HG03175 (cell line): ENCODE results near the gene TMEM273.

Experiments
- ATAC-seq: cut with Tn5 transposase; IDR thresholded peaks from one replicate; pipeline ENCODE4 v1.9.1; 2021; ENCODE audit warnings: mild to moderate bottlenecking, moderate library complexity; ENCODE audit not compliant: unreplicated experiment

Gene TMEM273

GRCh38 chr10:49187950-49188761 lies at the start of gene TMEM273:
TSS of gene TMEM273 (minus strand) at chr10:49188391. CDS start at chr10:49188336, 55 bp downstream.
- ATAC-seq: peak; percentile 66

GRCh38 chr10:49237985-49238384 lies 49.8 kb upstream of the TMEM273 start:
- ATAC-seq: no peak

- no peak for ATAC-seq
Observed at GRCh38 chr10:49235392-49235791, 47.2 kb upstream of the TMEM273 start.

GRCh38 chr10:49231086-49231820 lies 43.1 kb upstream of the TMEM273 start:
- ATAC-seq: no peak

GRCh38 chr10:49230004-49230403 lies 41.8 kb upstream of the TMEM273 start:
- no peak for ATAC-seq

- no peak for ATAC-seq
Observed at GRCh38 chr10:49228677-49229076, 40.5 kb upstream of the TMEM273 start.

- no peak for ATAC-seq
Observed at GRCh38 chr10:49227406-49227805, 39.2 kb upstream of the TMEM273 start.

GRCh38 chr10:49226594-49226993 lies 38.4 kb upstream of the TMEM273 start:
- no peak for ATAC-seq

GRCh38 chr10:49225218-49225876 lies 37.2 kb upstream of the TMEM273 start:
- no peak for ATAC-seq

GRCh38 chr10:49223205-49223604 lies 35.0 kb upstream of the TMEM273 start:
- ATAC-seq: no peak

GRCh38 chr10:49222170-49222569 lies 34.0 kb upstream of the TMEM273 start:
- ATAC-seq: no peak

- no peak for ATAC-seq
Observed at GRCh38 chr10:49220679-49221078, 32.5 kb upstream of the TMEM273 start.

GRCh38 chr10:49220031-49220430 lies 31.8 kb upstream of the TMEM273 start:
- ATAC-seq: no peak

GRCh38 chr10:49219248-49219647 lies 31.1 kb upstream of the TMEM273 start:
- ATAC-seq: no peak

- ATAC-seq: no peak
Observed at GRCh38 chr10:49218480-49218879, 30.3 kb upstream of the TMEM273 start.

- ATAC-seq: no peak
Observed at GRCh38 chr10:49217645-49218044, 29.5 kb upstream of the TMEM273 start.

- ATAC-seq: no peak
Observed at GRCh38 chr10:49213211-49213610, 25.0 kb upstream of the TMEM273 start.

GRCh38 chr10:49212783-49213182 lies 24.6 kb upstream of the TMEM273 start:
- no peak for ATAC-seq

- no peak for ATAC-seq
Observed at GRCh38 chr10:49212076-49212475, 23.9 kb upstream of the TMEM273 start.

GRCh38 chr10:49208996-49209395 lies 20.8 kb upstream of the TMEM273 start:
- no peak for ATAC-seq

GRCh38 chr10:49207936-49208487 lies 19.8 kb upstream of the TMEM273 start:
- ATAC-seq: no peak
